A549 (cell line): ENCODE results near the gene CTNNA1. TPM values are rescaled to one million over a fixed set of nuclear protein-coding genes. Genes with fewer than 3 reads are reported as not detected.

ENCODE experiments used
- ATAC-seq, 2 experiments: fragments of 200-7000 bp in 1 of 2; fragments of >200 bp in 1 of 2; cut with Nextera tagmentation in 1 of 2; cut with Tn5 transposase in 1 of 2; 3 replicates each; pipeline versions ENCODE4 v1.8.0 to v1.9.1; 2018 to 2020; ENCODE audit warnings: mild to moderate bottlenecking in 1 of 2, moderate library complexity in 1 of 2
- CTCF ChIA-PET: fragments of 300-600 bp; sonication (Branson Sonifier 250); formaldehyde crosslinking; extraction: SDS; loops from one replicate; lab custom pipeline; 2021; ENCODE audit warnings: antibody characterized with exemption, inconsistent platforms; lab: Yijun Ruan, JAX
- POLR2A ChIA-PET: fragments of 350-600 bp; formaldehyde crosslinking; extraction: SDS; loops from one replicate; lab custom pipeline; 2021; ENCODE audit warnings: antibody characterized with exemption, inconsistent platforms; lab: Yijun Ruan, JAX
- DNase-seq, 2 experiments: peaks; one replicate each; pipeline versions ENCODE4 v3.0.0 to v3.0.0-alpha.2; 2011 to 2016; ENCODE audit warnings: low read depth in 1 of 2, low spot score in 1 of 2
- FAIRE-seq: peaks from 2 replicates; lab custom pipeline; 2011; peaks lifted over from hg19 to GRCh38; lab: Jason Lieb, UNC
- H3K27ac ChIP-seq, 2 experiments: fragments of >200 bp; sonication (Bioruptor Twin); formaldehyde crosslinking; 3 replicates each; pipeline ENCODE4 v1.5.1; 2016 to 2017
- H3K4me1 ChIP-seq: fragments of >200 bp; sonication (Bioruptor Twin); formaldehyde crosslinking; 3 replicates; pipeline ENCODE4 v1.6.1; 2016
- H3K4me2 ChIP-seq: fragments of >200 bp; sonication (Bioruptor Twin); formaldehyde crosslinking; 3 replicates; pipeline ENCODE4 v1.6.1; 2016
- H3K4me3 ChIP-seq: fragments of >200 bp; sonication (Bioruptor Twin); formaldehyde crosslinking; 3 replicates; pipeline ENCODE4 v1.5.1; 2016
- H3K9me3 ChIP-seq: fragments of >200 bp; sonication (Bioruptor Twin); formaldehyde crosslinking; 3 replicates; pipeline ENCODE4 v1.6.1; 2016
- BCL3 ChIP-seq: fragments of >200 bp; sonication (Bioruptor Twin); formaldehyde crosslinking; IDR thresholded peaks from 3 replicates; pipeline ENCODE4 v1.6.1; 2016
- BHLHE40 ChIP-seq: IDR thresholded peaks from 2 replicates; pipeline ENCODE4 v1.6.1; 2012; ENCODE audit warnings: low read depth, low read length, inconsistent platforms
- CBX2 ChIP-seq: fragments of 200-600 bp; sonication (generic); IDR thresholded peaks from 2 replicates; pipeline ENCODE4 v1.6.1; 2016; ENCODE audit warnings: low read depth, mild to moderate bottlenecking, borderline replicate concordance
- CBX8 ChIP-seq: fragments of 200-600 bp; sonication (generic); IDR thresholded peaks from 2 replicates; pipeline ENCODE4 v1.6.1; 2016
- CHD4 ChIP-seq: fragments of 200-600 bp; sonication (generic); IDR thresholded peaks from 2 replicates; pipeline ENCODE4 v1.6.1; 2016; ENCODE audit warnings: antibody characterized with exemption, mild to moderate bottlenecking, borderline replicate concordance
- ELK1 ChIP-seq: fragments of 150-350 bp; IDR thresholded peaks from 2 replicates; pipeline ENCODE4 v1.6.1; 2014; ENCODE audit warnings: low read depth, mild to moderate bottlenecking, low read length
- ESRRA ChIP-seq: fragments of 150-350 bp; IDR thresholded peaks from 2 replicates; pipeline ENCODE4 v1.6.1; 2014; ENCODE audit warnings: mild to moderate bottlenecking, low read length, borderline replicate concordance
- HDAC2 ChIP-seq: fragments of 200-600 bp; sonication (generic); IDR thresholded peaks from 2 replicates; pipeline ENCODE4 v1.6.1; 2016
- HEYL ChIP-seq: fragments of 250-450 bp; sonication (Bioruptor Pico); IDR thresholded peaks from 2 replicates; pipeline ENCODE4 v1.8.0; 2021; ENCODE audit warnings: mild to moderate bottlenecking, moderate library complexity
- JUN ChIP-seq, 2 experiments: fragments of >200 bp; sonication (Bioruptor Twin); formaldehyde crosslinking; IDR thresholded peaks; 2 replicates in 1 of 2; 3 replicates in 1 of 2; pipeline ENCODE4 v1.6.1; 2016 to 2017
- KDM5A ChIP-seq: fragments of 200-600 bp; sonication (generic); IDR thresholded peaks from 2 replicates; pipeline ENCODE4 v1.6.1; 2016; ENCODE audit warnings: antibody characterized with exemption, mild to moderate bottlenecking
- MAFK ChIP-seq: fragments of 450-650 bp; IDR thresholded peaks from 2 replicates; pipeline ENCODE4 v1.6.1; 2014; ENCODE audit not compliant: partially characterized antibody
- MAX ChIP-seq: IDR thresholded peaks from 2 replicates; pipeline ENCODE4 v1.6.1; 2012
- NPAS2 ChIP-seq: fragments of 250-450 bp; sonication (Bioruptor Pico); IDR thresholded peaks from 2 replicates; pipeline ENCODE4 v1.8.0; 2022; ENCODE audit warnings: mild to moderate bottlenecking, moderate library complexity, borderline replicate concordance
- NR3C1 ChIP-seq: fragments of >200 bp; sonication (Bioruptor Twin); formaldehyde crosslinking; IDR thresholded peaks from 3 replicates; pipeline ENCODE4 v1.6.1; 2017
- PBX3 ChIP-seq: IDR thresholded peaks from 2 replicates; pipeline ENCODE4 v1.6.1; 2012
- POLR2AphosphoS2 ChIP-seq: conservative IDR thresholded peaks from 2 replicates; pipeline ENCODE4 v1.6.1; 2012; ENCODE audit warnings: low read length, improper control_type of control experiment, inconsistent platforms
- REST ChIP-seq: fragments of 200-600 bp; sonication (generic); IDR thresholded peaks from 2 replicates; pipeline ENCODE4 v1.6.1; 2016; ENCODE audit warnings: antibody characterized with exemption, mild to moderate bottlenecking, moderate library complexity
- RNF2 ChIP-seq: fragments of 200-600 bp; sonication (generic); IDR thresholded peaks from 2 replicates; pipeline ENCODE4 v1.6.1; 2016; ENCODE audit warnings: low read depth, mild to moderate bottlenecking, antibody characterized with exemption, moderate library complexity, borderline replicate concordance
- SMC3 ChIP-seq: fragments of >200 bp; sonication (Bioruptor Twin); formaldehyde crosslinking; IDR thresholded peaks from 3 replicates; pipeline ENCODE4 v1.6.1; 2018; ENCODE audit warnings: inconsistent platforms
- TP53 ChIP-seq: fragments of 250-450 bp; sonication (Bioruptor Pico); IDR thresholded peaks from 2 replicates; pipeline ENCODE4 v1.5.0; 2021; ENCODE audit warnings: mild to moderate bottlenecking, moderate library complexity
- ZNF302 ChIP-seq: fragments of 250-450 bp; sonication (Bioruptor Pico); IDR thresholded peaks from 2 replicates; pipeline ENCODE4 v1.9.0; 2021; ENCODE audit warnings: inconsistent platforms, mild to moderate bottlenecking, moderate library complexity
- WGBS: methylation state at CpG from one replicate; pipeline ENCODE4 v1.1.6; 2017; ENCODE audit errors: missing lambda C conversion rate; 5-methylcytosine and 5-hydroxymethylcytosine counted together
- polyA plus RNA-seq, 4 experiments: library from polyadenylated mRNA; depleted of rRNA in 3 of 4; stranded (reverse); fragments of >200 nt; fragmentation: RNase III in 1 of 4; extraction: RNeasy Plus Mini Kit Qiagen cat#74134 plus additional on column Dnase treatment in 1 of 4; gene quantifications; 2 replicates in 3 of 4; 3 replicates in 1 of 4; pipeline ENCODE4 v1.2.3, GENCODE V29; 2011 to 2017

Gene CTNNA1
- polyA plus RNA-seq, 2 of the 4 experiments (the other 2 are of a cell fraction), result 154 to 184 TPM

GRCh38 chr5:138872841-138873465 lies 119.7 kb downstream of the CTNNA1 start:
- POLR2A ChIA-PET, result no interaction called here
- 92% methylated on average over 6 of the region's 6 CpGs for WGBS
- no peak for DNase-seq

GRCh38 chr5:138873466-138874221 lies 120.4 kb downstream of the CTNNA1 start:
- ChIA-PET CTCF (interaction anchor here (0.6 to 1.4 kb wide), 8 partner anchors 10 to 49 kb away, joined by 3 to 4 read pairs (median 3); no protein-coding TSS in a partner anchor), POLR2A (no interaction called here)
- Histone ChIP-seq H3K4me2 (no peak overlapping the region), H3K4me3 (no peak overlapping the region), H3K27ac (no peak overlapping the region), H3K4me1 (peaks cover 32% of the 10 kb centered on the region), H3K9me3 (no peaks in the 10 kb centered on the region)
- FAIRE-seq (no peak), DNase-seq (no peak), ATAC-seq (no peak)
- WGBS, result 90% methylated on average over 17 of the region's 17 CpGs
- TF ChIP-seq BCL3 (no peak), HDAC2 (no peak), BHLHE40 (no peak), JUN (IDR thresholded peaks at IDR 0.05) (no peak), ZNF302 (no peak), POLR2AphosphoS2 (no peak), TP53 (CRISPR knock-in tag) (no peak), CBX8 (no peak), PBX3 (no peak), KDM5A (no peak), HEYL (CRISPR knock-in tag) (no peak), MAX (no peak), MAFK (no peak), NR3C1 (no peak), RNF2 (no peak), NPAS2 (CRISPR knock-in tag) (no peak)
- TF ChIP-seq, all 56 proteins: peak for 0

More at GRCh38 chr5:138872841-138873465, 119.7 kb downstream of the CTNNA1 start:
- H3K4me2 ChIP-seq, result no peak overlapping the region
- ATAC-seq (no peak), FAIRE-seq (no peak)
- no peak overlapping the region for H3K4me3 ChIP-seq
- CTCF ChIA-PET, result interaction anchor here (0.6 to 1.3 kb wide), 4 partner anchors 9 to 48 kb away, joined by 3 read pairs; no protein-coding TSS in a partner anchor
- H3K9me3 ChIP-seq, result no peaks in the 10 kb centered on the region
- TF ChIP-seq CBX2 (no peak), CHD4 (no peak), ELK1 (no peak), ESRRA (no peak), SMC3 (no peak), REST (no peak), NR3C1 (no peak)
- H3K27ac ChIP-seq, result no peak overlapping the region
- H3K4me1 ChIP-seq, result peaks cover 36% of the 10 kb centered on the region
